Measurements from ENCODE around the gene USP38.
"Not testable (repeated sequence)": the region's sequence is repeated elsewhere in the genome, so short reads cannot be mapped to it uniquely, and the experiment has no call there.

Gene USP38

DNA sequence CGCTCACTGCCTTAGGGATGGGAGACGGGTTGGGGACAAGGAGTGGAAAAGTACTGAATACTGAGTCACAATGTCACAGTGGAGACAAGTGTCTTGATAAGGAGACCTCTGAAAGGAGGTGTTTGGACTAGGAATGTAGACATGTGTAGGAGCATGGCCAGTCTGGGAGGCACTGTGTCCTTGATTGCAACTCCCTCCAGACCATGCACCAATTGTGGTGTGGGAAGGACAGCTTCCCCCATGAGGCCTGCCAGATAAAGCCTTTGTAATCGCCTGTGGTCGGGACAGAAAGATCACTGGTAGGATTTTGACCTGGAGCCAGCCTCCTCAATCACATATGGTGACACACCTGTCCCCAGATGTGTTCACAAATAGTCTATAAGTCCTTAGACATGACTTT lies 64.1 kb downstream of the USP38 start:
- H3K27me3 ChIP-seq (ENCODE audit: low read depth, low read length) = no peaks in the 10 kb centered on the region
- H3K27ac ChIP-seq (ENCODE audit: low read length) = no peak overlapping the region
- H3K4me1 ChIP-seq (ENCODE audit: control insufficient read depth in 1 of 2, insufficient read depth in 2 of 2, low read length in 2 of 2) = peaks cover 0 to 9% of the 10 kb centered on the region in 2 donors
- H3K4me3 ChIP-seq (ENCODE audit: low read depth in 1 of 2, low read length in 2 of 2) = no peak overlapping the region
- H3K9me3 ChIP-seq (ENCODE audit: control insufficient read depth in 1 of 2, low read length in 2 of 2) = no peaks in the 10 kb centered on the region
- H3K36me3 ChIP-seq (ENCODE audit: control insufficient read depth in 1 of 2, insufficient read depth in 2 of 2, low read length in 2 of 2) = no peaks in the 10 kb centered on the region

DNA sequence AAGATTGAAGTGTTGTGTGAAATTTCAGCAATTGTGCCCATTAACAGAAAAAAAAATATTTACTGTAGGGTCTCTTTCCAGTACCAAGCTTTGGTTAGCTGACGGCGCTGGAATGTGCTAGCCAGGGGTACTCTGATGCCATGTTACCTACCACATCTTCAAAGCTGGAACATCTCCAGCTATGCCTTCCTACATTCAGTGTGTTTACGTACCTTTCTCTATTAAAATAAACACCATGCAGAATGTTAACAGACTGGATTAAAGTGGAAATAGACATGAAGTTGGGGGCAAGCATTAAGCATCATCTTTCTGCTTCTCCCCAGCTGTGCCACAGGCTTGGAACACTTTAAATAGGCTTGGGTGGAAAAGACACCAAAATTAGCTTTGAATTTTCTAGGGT lies 65.9 kb downstream of the USP38 start:
- Histone ChIP-seq H3K36me3 (ENCODE audit: control insufficient read depth in 1 of 2, insufficient read depth in 2 of 2, low read length in 2 of 2) (no peaks in the 10 kb centered on the region), H3K27me3 (ENCODE audit: low read depth, low read length) (no peaks in the 10 kb centered on the region), H3K9me3 (ENCODE audit: control insufficient read depth in 1 of 2, low read length in 2 of 2) (no peaks in the 10 kb centered on the region), H3K27ac (ENCODE audit: low read length) (no peak overlapping the region), H3K4me3 (ENCODE audit: low read depth in 1 of 2, low read length in 2 of 2) (no peak overlapping the region), H3K4me1 (ENCODE audit: control insufficient read depth in 1 of 2, insufficient read depth in 2 of 2, low read length in 2 of 2) (peaks cover 0 to 9% of the 10 kb centered on the region in 2 donors)

DNA sequence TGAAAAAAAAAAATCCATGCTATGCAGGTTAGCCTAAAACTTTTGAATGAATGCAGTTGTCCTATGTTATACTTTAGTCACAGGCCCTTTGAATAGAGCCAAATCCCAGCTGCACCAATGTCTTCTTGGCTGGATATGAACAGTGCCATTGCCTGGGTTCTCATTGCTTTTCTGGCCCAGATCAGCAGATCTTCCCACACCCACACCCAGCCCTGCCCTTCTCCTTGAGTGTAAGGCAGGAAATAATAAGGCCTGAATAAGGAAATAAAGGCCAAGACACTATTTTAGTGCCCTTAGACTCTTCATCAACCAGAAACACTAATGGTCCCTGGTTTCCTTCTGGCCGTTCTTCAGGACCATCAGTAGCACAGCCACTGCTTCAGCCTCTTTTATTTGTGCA lies 66.6 kb downstream of the USP38 start:
- H3K36me3 ChIP-seq (ENCODE audit: control insufficient read depth in 1 of 2, insufficient read depth in 2 of 2, low read length in 2 of 2) = no peaks in the 10 kb centered on the region
- no peaks in the 10 kb centered on the region for H3K9me3 ChIP-seq (ENCODE audit: control insufficient read depth in 1 of 2, low read length in 2 of 2)
- peaks cover 0 to 9% of the 10 kb centered on the region in 2 donors for H3K4me1 ChIP-seq (ENCODE audit: control insufficient read depth in 1 of 2, insufficient read depth in 2 of 2, low read length in 2 of 2)
- no peaks in the 10 kb centered on the region for H3K27me3 ChIP-seq (ENCODE audit: low read depth, low read length)
- no peak overlapping the region for H3K4me3 ChIP-seq (ENCODE audit: low read depth in 1 of 2, low read length in 2 of 2)
- no peak overlapping the region for H3K27ac ChIP-seq (ENCODE audit: low read length)

DNA sequence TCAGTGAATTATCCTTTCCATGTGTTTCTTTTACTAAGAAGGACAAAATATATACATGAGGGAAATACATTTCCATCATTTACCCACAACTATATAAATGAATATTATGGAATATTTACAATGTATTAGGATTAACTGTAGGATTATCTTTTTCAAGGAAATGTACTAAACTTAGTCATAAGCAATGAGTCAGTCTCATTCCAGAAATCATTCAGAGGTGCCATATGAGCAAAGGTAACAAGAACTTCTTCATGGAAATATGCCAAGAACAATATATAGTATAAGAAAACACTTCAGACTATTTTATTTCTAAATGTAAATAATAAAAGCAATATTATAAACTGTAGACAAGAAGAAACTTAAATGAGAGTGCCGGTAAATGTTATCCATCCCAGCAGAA lies 67.1 kb downstream of the USP38 start:
- Histone ChIP-seq H3K9me3 (ENCODE audit: control insufficient read depth in 1 of 2, low read length in 2 of 2) (no peaks in the 10 kb centered on the region), H3K27me3 (ENCODE audit: low read depth, low read length) (no peaks in the 10 kb centered on the region), H3K27ac (ENCODE audit: low read length) (no peak overlapping the region), H3K4me1 (ENCODE audit: control insufficient read depth in 1 of 2, insufficient read depth in 2 of 2, low read length in 2 of 2) (peaks cover 0 to 9% of the 10 kb centered on the region in 2 donors), H3K4me3 (ENCODE audit: low read depth in 1 of 2, low read length in 2 of 2) (no peak overlapping the region), H3K36me3 (ENCODE audit: control insufficient read depth in 1 of 2, insufficient read depth in 2 of 2, low read length in 2 of 2) (no peaks in the 10 kb centered on the region)

DNA sequence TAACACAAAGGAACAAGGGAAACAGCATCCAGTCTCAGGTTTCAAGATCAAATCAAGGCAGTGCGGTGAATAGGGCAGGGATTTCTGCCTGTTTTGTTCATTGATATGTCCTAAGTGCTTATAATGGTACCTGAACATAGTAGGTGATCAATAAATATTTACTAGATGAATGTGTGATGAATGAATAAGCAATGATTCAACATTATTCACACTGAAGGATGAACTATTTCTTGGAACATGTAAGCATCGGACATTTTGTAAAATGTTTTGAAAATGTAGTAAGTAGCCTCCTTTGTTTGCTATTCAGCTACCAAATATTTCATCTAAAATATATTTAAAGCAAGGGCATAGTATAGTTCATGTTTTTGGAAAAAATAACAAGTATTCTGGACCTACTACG lies 67.8 kb downstream of the USP38 start:
- H3K9me3 ChIP-seq (ENCODE audit: control insufficient read depth in 1 of 2, low read length in 2 of 2) = no peaks in the 10 kb centered on the region

DNA sequence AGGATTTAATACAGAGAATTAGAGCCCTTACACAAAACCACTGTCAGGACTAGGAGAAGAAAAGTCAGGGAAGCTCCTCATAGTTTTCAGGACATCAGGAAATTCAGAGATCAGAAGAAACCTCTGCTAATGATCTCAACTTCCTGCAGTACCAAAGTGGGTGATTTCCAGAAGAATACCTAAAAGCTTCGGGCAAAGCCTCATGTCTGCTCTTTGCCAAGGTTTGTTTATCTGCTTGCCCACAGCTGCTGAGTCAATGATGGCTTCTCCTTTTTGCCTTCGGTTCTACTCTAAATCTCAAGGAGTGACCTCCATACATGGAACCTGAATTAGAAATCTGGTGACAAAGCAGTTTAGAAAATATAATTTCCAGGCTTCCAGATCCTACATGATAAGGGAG lies 68.4 kb downstream of the USP38 start:
- Histone ChIP-seq H3K36me3 (ENCODE audit: control insufficient read depth in 1 of 2, insufficient read depth in 2 of 2, low read length in 2 of 2) (no peaks in the 10 kb centered on the region), H3K27me3 (ENCODE audit: low read depth, low read length) (no peaks in the 10 kb centered on the region), H3K4me3 (ENCODE audit: low read depth in 1 of 2, low read length in 2 of 2) (no peak overlapping the region), H3K4me1 (ENCODE audit: control insufficient read depth in 1 of 2, insufficient read depth in 2 of 2, low read length in 2 of 2) (peaks cover 0 to 9% of the 10 kb centered on the region in 2 donors), H3K9me3 (ENCODE audit: control insufficient read depth in 1 of 2, low read length in 2 of 2) (no peaks in the 10 kb centered on the region), H3K27ac (ENCODE audit: low read length) (no peak overlapping the region)

More for the DNA sequence above, 67.8 kb downstream of the USP38 start:
- Histone ChIP-seq H3K4me1 (ENCODE audit: control insufficient read depth in 1 of 2, insufficient read depth in 2 of 2, low read length in 2 of 2) (peaks cover 0 to 9% of the 10 kb centered on the region in 2 donors), H3K36me3 (ENCODE audit: control insufficient read depth in 1 of 2, insufficient read depth in 2 of 2, low read length in 2 of 2) (no peaks in the 10 kb centered on the region), H3K4me3 (ENCODE audit: low read depth in 1 of 2, low read length in 2 of 2) (no peak overlapping the region), H3K27me3 (ENCODE audit: low read depth, low read length) (no peaks in the 10 kb centered on the region), H3K27ac (ENCODE audit: low read length) (no peak overlapping the region)

DNA sequence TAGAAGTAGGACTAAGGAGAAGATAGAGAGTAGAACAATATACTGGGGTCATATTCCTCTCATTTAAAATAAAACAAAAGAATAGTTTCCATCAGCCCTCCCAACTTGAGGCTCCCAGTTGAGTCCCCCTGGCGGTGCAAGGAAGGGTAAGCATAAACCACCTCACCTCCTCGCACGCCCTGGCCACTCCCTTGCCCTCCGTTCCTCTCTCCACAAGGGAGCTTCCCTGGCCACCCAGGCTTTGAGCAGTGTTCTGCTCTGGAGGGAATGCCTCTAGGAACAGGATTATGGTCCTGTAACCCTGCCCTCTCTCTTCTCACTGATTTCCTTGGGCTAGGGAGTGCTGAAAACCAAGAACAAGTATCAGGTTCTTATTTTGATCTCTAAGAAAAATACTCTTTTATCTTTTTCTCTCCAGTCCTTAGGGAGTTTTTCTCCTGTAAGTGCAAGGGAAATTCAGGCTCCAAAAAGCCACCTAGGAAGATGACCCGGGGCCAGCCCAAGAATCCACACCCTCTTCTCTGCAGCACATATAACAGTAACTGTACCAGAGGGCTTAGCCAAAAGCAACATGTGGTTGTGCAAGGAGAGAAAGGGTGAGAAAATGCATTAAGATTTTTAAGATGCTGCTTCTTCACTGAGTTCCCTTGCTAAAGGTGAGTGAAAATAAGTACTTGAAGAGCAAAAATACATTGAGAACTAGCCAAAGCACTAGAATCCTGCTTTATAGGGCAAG lies 69.9 kb downstream of the USP38 start:
- Histone ChIP-seq H3K9me3 (ENCODE audit: control insufficient read depth in 1 of 2, low read length in 2 of 2) (no peaks in the 10 kb centered on the region), H3K27ac (ENCODE audit: low read length) (no peak overlapping the region), H3K4me1 (ENCODE audit: control insufficient read depth in 1 of 2, insufficient read depth in 2 of 2, low read length in 2 of 2) (peaks cover 0 to 9% of the 10 kb centered on the region in 2 donors), H3K36me3 (ENCODE audit: control insufficient read depth in 1 of 2, insufficient read depth in 2 of 2, low read length in 2 of 2) (no peaks in the 10 kb centered on the region), H3K27me3 (ENCODE audit: low read depth, low read length) (no peaks in the 10 kb centered on the region), H3K4me3 (ENCODE audit: low read depth in 1 of 2, low read length in 2 of 2) (no peak overlapping the region)

DNA sequence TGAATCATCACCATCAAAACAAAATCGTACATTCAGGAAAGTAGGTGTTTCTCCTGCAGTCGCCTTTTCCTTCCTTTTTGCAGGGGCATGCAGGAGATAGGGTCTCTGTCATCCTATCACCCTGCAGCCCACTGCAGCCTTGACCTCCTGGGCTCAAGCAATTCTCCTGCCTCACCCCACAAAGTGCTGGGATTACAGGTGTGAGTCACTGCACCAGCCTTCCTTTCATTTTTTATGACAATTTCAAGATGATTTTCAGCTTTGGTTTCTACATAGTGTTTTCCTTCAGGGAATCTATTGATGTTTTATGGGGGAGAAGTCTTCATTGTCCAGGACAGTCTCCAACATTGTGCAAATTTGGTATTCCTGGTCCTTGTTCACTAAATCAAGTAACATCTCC lies 71.7 kb downstream of the USP38 start:
- no peak overlapping the region for H3K4me3 ChIP-seq (ENCODE audit: low read depth in 1 of 2, low read length in 2 of 2)
- no peaks in the 10 kb centered on the region for H3K36me3 ChIP-seq (ENCODE audit: control insufficient read depth in 1 of 2, insufficient read depth in 2 of 2, low read length in 2 of 2)
- no peak overlapping the region for H3K27ac ChIP-seq (ENCODE audit: low read length)
- H3K9me3 ChIP-seq (ENCODE audit: control insufficient read depth in 1 of 2, low read length in 2 of 2) = no peaks in the 10 kb centered on the region
- H3K4me1 ChIP-seq (ENCODE audit: control insufficient read depth in 1 of 2, insufficient read depth in 2 of 2, low read length in 2 of 2) = no peaks in the 10 kb centered on the region
- H3K27me3 ChIP-seq (ENCODE audit: low read depth, low read length) = no peaks in the 10 kb centered on the region

DNA sequence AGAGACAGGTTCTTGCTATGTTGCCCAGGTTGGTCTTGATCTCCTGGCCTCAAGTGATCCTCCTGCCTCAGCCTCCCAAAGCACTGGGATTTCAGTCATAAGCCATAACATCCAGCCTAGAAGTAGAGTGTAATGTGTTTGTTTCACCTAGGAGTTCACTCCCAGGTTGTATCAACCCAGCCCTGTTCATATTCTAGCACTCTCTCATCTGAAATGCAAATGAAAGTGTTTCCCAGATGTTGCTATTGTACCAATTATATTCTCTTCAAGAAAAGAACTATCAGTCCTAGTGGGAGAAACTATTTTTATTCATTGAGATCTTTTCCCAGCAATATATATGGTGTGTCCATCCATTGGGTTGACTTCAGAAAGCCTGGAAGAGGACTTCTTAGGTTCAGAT lies 72.6 kb downstream of the USP38 start:
- H3K27me3 ChIP-seq (ENCODE audit: low read depth, low read length) = no peaks in the 10 kb centered on the region
- H3K4me3 ChIP-seq (ENCODE audit: low read depth in 1 of 2, low read length in 2 of 2) = no peak overlapping the region
- no peaks in the 10 kb centered on the region for H3K36me3 ChIP-seq (ENCODE audit: control insufficient read depth in 1 of 2, insufficient read depth in 2 of 2, low read length in 2 of 2)
- no peaks in the 10 kb centered on the region for H3K4me1 ChIP-seq (ENCODE audit: control insufficient read depth in 1 of 2, insufficient read depth in 2 of 2, low read length in 2 of 2)
- H3K9me3 ChIP-seq (ENCODE audit: control insufficient read depth in 1 of 2, low read length in 2 of 2) = no peaks in the 10 kb centered on the region
- H3K27ac ChIP-seq (ENCODE audit: low read length) = no peak overlapping the region

DNA sequence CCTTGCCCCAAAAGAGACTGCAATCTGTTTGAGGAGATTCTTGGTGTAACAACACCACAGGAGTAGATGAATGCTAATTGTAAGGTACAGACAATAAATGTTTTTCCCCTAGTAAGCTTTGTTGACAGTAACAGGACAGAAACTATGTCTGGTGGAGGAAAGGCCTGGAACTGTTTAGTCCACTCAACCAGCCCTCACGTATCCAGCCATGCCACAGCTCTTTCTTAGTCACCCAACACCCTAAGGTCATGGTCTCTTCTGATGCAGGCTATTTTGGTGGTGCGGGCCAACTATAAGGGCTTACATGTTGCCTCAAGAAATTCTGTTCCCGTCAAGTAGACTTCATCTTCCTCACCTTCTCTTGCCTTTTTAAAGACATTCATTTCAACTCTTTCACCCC lies 76.0 kb downstream of the USP38 start:
- Histone ChIP-seq H3K4me1 (ENCODE audit: control insufficient read depth in 1 of 2, insufficient read depth in 2 of 2, low read length in 2 of 2) (no peaks in the 10 kb centered on the region), H3K27ac (ENCODE audit: low read length) (no peak overlapping the region), H3K36me3 (ENCODE audit: control insufficient read depth in 1 of 2, insufficient read depth in 2 of 2, low read length in 2 of 2) (no peaks in the 10 kb centered on the region), H3K4me3 (ENCODE audit: low read depth in 1 of 2, low read length in 2 of 2) (no peak overlapping the region), H3K9me3 (ENCODE audit: control insufficient read depth in 1 of 2, low read length in 2 of 2) (no peaks in the 10 kb centered on the region), H3K27me3 (ENCODE audit: low read depth, low read length) (no peaks in the 10 kb centered on the region)

DNA sequence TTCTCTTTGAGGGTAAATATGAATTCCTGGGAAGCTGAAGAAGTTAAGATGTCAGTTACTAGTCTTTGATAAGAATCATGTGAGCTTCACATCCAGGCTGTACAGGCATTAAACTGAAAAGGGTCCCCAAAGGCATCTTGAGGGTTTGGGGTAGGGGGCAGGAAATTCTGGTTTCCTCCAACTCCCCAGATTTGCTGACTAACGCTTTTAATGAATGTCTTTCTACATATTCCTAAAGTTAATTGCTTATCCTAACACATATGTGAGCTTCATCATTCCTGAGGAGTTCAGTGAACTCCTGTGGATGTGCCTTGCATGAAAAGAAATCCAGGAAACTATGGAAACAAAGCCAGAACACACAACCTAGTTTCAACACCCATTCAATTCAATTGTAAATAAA lies 78.1 kb downstream of the USP38 start:
- H3K36me3 ChIP-seq (ENCODE audit: control insufficient read depth in 1 of 2, insufficient read depth in 2 of 2, low read length in 2 of 2) = no peaks in the 10 kb centered on the region
- H3K27ac ChIP-seq (ENCODE audit: low read length) = no peak overlapping the region
- H3K27me3 ChIP-seq (ENCODE audit: low read depth, low read length) = no peaks in the 10 kb centered on the region
- H3K4me1 ChIP-seq (ENCODE audit: control insufficient read depth in 1 of 2, insufficient read depth in 2 of 2, low read length in 2 of 2) = no peaks in the 10 kb centered on the region
- peaks cover 0 to 5% of the 10 kb centered on the region in 2 donors for H3K9me3 ChIP-seq (ENCODE audit: control insufficient read depth in 1 of 2, low read length in 2 of 2)
- H3K4me3 ChIP-seq (ENCODE audit: low read depth in 1 of 2, low read length in 2 of 2) = no peak overlapping the region

DNA sequence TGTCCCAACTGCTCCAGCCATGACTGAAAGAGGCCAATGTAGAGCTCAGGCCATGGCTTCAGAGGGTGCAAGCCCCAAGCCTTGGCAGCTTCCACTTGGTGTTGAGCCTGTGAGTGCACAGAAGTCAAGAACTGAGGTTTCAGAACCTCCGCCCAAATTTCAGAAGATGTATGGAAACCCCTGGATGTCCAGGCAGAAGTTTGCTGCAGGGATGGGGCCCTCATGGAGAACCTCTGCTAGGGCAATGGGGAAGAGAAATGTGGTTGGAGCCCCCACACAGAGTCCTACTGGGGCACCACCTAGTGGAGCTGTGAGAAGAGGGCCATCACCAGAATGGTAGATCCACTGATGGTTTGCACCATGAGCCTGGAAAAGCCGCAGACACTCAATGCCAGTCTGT lies 83.0 kb downstream of the USP38 start:
- H3K27ac ChIP-seq (ENCODE audit: low read length); H3K36me3 ChIP-seq (ENCODE audit: control insufficient read depth in 1 of 2, insufficient read depth in 2 of 2, low read length in 2 of 2); H3K27me3 ChIP-seq (ENCODE audit: low read depth, low read length); H3K4me3 ChIP-seq (ENCODE audit: low read depth in 1 of 2, low read length in 2 of 2); H3K4me1 ChIP-seq (ENCODE audit: control insufficient read depth in 1 of 2, insufficient read depth in 2 of 2, low read length in 2 of 2); H3K9me3 ChIP-seq (ENCODE audit: control insufficient read depth in 1 of 2, low read length in 2 of 2): not testable (repeated sequence)

Data from muscle layer of duodenum (tissue), 2 donors.